Measurements from ENCODE around the gene TRPV5. TPM values are rescaled to one million over a fixed set of nuclear protein-coding genes. Genes with fewer than 3 reads are reported as not detected.

The TRPV5 gene
- total and polyA plus RNA-seq, 4 donors = under 0.01 to 0.23 TPM; not detected in 2

- no peak for DNase-seq (ENCODE audit: low spot score)
- H3K9me3 ChIP-seq (ENCODE audit: control insufficient read depth in 4 of 4, low read length in 3 of 4) = no peaks in the 10 kb centered on the region
- H3K27ac ChIP-seq (ENCODE audit: low read depth in 1 of 2, low read length in 2 of 2) = no peak overlapping the region
- no peak for TF ChIP-seq REST (IDR thresholded peaks at IDR 0.05)
- TF ChIP-seq RAD21 (IDR thresholded peaks at IDR 0.05) = no peak
- no peak for TF ChIP-seq GABPA (IDR thresholded peaks at IDR 0.05 in 1 of 2, conservative IDR thresholded peaks at IDR 0.05 in 1 of 2)
- TF ChIP-seq FOXA1 (IDR thresholded peaks at IDR 0.05) = no peak
- no peak for TF ChIP-seq JUND (IDR thresholded peaks at IDR 0.05)
- H3K9ac ChIP-seq (ENCODE audit: low read depth in 1 of 2, low read length in 2 of 2) = no peak overlapping the region
- H3K27me3 ChIP-seq (ENCODE audit: control insufficient read depth in 4 of 4, insufficient read depth in 4 of 4, low read length in 3 of 4) = no peaks in the 10 kb centered on the region
- no peaks in the 10 kb centered on the region for H3K36me3 ChIP-seq (ENCODE audit: control insufficient read depth in 4 of 4, insufficient read depth in 3 of 4, low read depth in 1 of 4, low read length in 3 of 4)
- no peaks in the 10 kb centered on the region for H3K4me1 ChIP-seq (ENCODE audit: control insufficient read depth in 4 of 4, insufficient read depth in 4 of 4, low read length in 3 of 4)
- H3K4me3 ChIP-seq (ENCODE audit: low read depth in 1 of 3, low read length in 3 of 3) = no peak overlapping the region
- WGBS = 91% methylated on average over 14 of the region's 14 CpGs
These were observed 62.8 kb downstream of the TRPV5 start for GRCh38 chr7:142870566-142871259.

- H3K4me1 ChIP-seq (ENCODE audit: control insufficient read depth in 4 of 4, insufficient read depth in 4 of 4, low read length in 3 of 4) = no peaks in the 10 kb centered on the region
- no peak overlapping the region for H3K27ac ChIP-seq (ENCODE audit: low read depth in 1 of 2, low read length in 2 of 2)
- no peaks in the 10 kb centered on the region for H3K27me3 ChIP-seq (ENCODE audit: control insufficient read depth in 4 of 4, insufficient read depth in 4 of 4, low read length in 3 of 4)
- H3K36me3 ChIP-seq (ENCODE audit: control insufficient read depth in 4 of 4, insufficient read depth in 3 of 4, low read depth in 1 of 4, low read length in 3 of 4) = no peaks in the 10 kb centered on the region
- no peak for TF ChIP-seq SP1 (IDR thresholded peaks at IDR 0.05)
- no peak for TF ChIP-seq ZBTB33 (IDR thresholded peaks at IDR 0.05)
- TF ChIP-seq ATF3 (IDR thresholded peaks at IDR 0.05) = no peak
- no peak for TF ChIP-seq TAF1 (conservative IDR thresholded peaks at IDR 0.05)
- TF ChIP-seq RXRA (IDR thresholded peaks at IDR 0.05) = no peak
- TF ChIP-seq FOXA1 (IDR thresholded peaks at IDR 0.05) = no peak
- no peak for TF ChIP-seq MAX (IDR thresholded peaks at IDR 0.05)
- TF ChIP-seq NR2F2 (IDR thresholded peaks at IDR 0.05) = no peak
- TF ChIP-seq YY1 (IDR thresholded peaks at IDR 0.05) = no peak
- no peak for TF ChIP-seq REST (IDR thresholded peaks at IDR 0.05)
- no peak for TF ChIP-seq RAD21 (IDR thresholded peaks at IDR 0.05)
- no peak for TF ChIP-seq EGR1 (IDR thresholded peaks at IDR 0.05; ENCODE audit: low read depth in 2 of 2)
- TF ChIP-seq HNF4A (conservative IDR thresholded peaks at IDR 0.05) = no peak
- no peak for TF ChIP-seq GABPA (IDR thresholded peaks at IDR 0.05 in 1 of 2, conservative IDR thresholded peaks at IDR 0.05 in 1 of 2)
- no peak for TF ChIP-seq HNF4G (IDR thresholded peaks at IDR 0.05)
- TF ChIP-seq FOXA2 (IDR thresholded peaks at IDR 0.05) = no peak
- TF ChIP-seq JUND (IDR thresholded peaks at IDR 0.05) = no peak
- no peak for TF ChIP-seq CTCF (IDR thresholded peaks at IDR 0.05; ENCODE audit: low read depth, low read length, missing input control)
- no peak for DNase-seq (ENCODE audit: low spot score)
- no peak overlapping the region for H3K9ac ChIP-seq (ENCODE audit: low read depth in 1 of 2, low read length in 2 of 2)
- H3K4me3 ChIP-seq (ENCODE audit: low read depth in 1 of 3, low read length in 3 of 3) = no peak overlapping the region
- H3K9me3 ChIP-seq (ENCODE audit: control insufficient read depth in 4 of 4, low read length in 3 of 4) = no peaks in the 10 kb centered on the region
- 85% methylated on average over 8 of the region's 8 CpGs for WGBS
These were observed 63.4 kb downstream of the TRPV5 start for GRCh38 chr7:142870147-142870559.

Data from liver (tissue), 9 donors.